HUES48 (cell line): ENCODE measurements around the gene SEMA3A.

Experiments used
- H3K27ac ChIP-seq: one replicate; pipeline ENCODE4 v1.7.0; 2013; ENCODE audit warnings: low read depth, low read length, inconsistent platforms
- H3K27me3 ChIP-seq: 2 replicates; pipeline ENCODE4 v1.6.1; 2013; ENCODE audit warnings: mild to moderate bottlenecking, low read length; ENCODE audit not compliant: control insufficient read depth, insufficient read depth
- H3K36me3 ChIP-seq: 2 replicates; pipeline ENCODE4 v1.6.1; 2013; ENCODE audit warnings: low read length; ENCODE audit not compliant: control insufficient read depth, insufficient read depth
- H3K4me1 ChIP-seq: 2 replicates; pipeline ENCODE4 v1.6.1; 2013; ENCODE audit warnings: mild to moderate bottlenecking, low read length; ENCODE audit not compliant: control insufficient read depth, insufficient read depth
- H3K4me3 ChIP-seq: 2 replicates; pipeline ENCODE4 v1.5.1; 2013; ENCODE audit warnings: mild to moderate bottlenecking, low read depth, low read length
- H3K9ac ChIP-seq: 2 replicates; pipeline ENCODE4 v1.6.1; 2013; ENCODE audit warnings: mild to moderate bottlenecking, low read depth, low read length, moderate library complexity
- H3K9me3 ChIP-seq: 2 replicates; pipeline ENCODE4 v1.6.1; 2013; ENCODE audit warnings: low read length; ENCODE audit not compliant: control insufficient read depth, insufficient read depth

SEMA3A gene

GRCh38 chr7:84092207-84092606 is 102.4 kb downstream of the SEMA3A start:
- H3K27me3 ChIP-seq = no peaks in the 10 kb centered on the region
- no peaks in the 10 kb centered on the region for H3K36me3 ChIP-seq
- H3K9me3 ChIP-seq = no peaks in the 10 kb centered on the region
- no peak overlapping the region for H3K9ac ChIP-seq
- peak overlapping the region; percentile 13 for H3K27ac ChIP-seq
- no peak overlapping the region for H3K4me3 ChIP-seq
- H3K4me1 ChIP-seq = peaks cover 26% of the 10 kb centered on the region

DNA sequence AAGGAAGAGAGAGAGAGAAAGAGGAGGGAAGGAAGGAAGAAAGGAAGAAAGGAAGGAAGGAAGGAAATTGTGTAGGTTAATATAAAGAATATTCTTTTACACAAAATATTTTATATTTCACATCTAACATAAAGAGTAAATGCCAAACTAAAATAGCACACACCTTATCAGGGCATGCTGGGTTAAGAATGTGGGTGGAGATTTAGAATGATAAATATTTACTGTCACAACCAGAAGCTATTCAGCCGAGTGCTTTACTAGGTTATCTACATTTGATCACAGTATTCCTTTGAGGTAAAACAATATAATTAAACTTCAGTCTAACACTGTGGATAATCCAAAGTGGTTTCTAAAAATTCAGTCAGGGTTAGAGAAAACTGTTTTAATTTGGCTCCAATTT is 103.3 kb downstream of the SEMA3A start:
- Histone ChIP-seq H3K9me3 (no peaks in the 10 kb centered on the region), H3K4me1 (peaks cover 26% of the 10 kb centered on the region), H3K4me3 (no peak overlapping the region), H3K36me3 (no peaks in the 10 kb centered on the region), H3K27ac (no peak overlapping the region), H3K9ac (no peak overlapping the region), H3K27me3 (no peaks in the 10 kb centered on the region)

- Histone ChIP-seq H3K4me1 (peaks cover 32% of the 10 kb centered on the region), H3K9me3 (no peaks in the 10 kb centered on the region), H3K27ac (no peak overlapping the region), H3K27me3 (no peaks in the 10 kb centered on the region), H3K4me3 (no peak overlapping the region), H3K9ac (no peak overlapping the region), H3K36me3 (no peaks in the 10 kb centered on the region)
Measured at GRCh38 chr7:84088802-84089201, 105.8 kb downstream of the SEMA3A start.

DNA sequence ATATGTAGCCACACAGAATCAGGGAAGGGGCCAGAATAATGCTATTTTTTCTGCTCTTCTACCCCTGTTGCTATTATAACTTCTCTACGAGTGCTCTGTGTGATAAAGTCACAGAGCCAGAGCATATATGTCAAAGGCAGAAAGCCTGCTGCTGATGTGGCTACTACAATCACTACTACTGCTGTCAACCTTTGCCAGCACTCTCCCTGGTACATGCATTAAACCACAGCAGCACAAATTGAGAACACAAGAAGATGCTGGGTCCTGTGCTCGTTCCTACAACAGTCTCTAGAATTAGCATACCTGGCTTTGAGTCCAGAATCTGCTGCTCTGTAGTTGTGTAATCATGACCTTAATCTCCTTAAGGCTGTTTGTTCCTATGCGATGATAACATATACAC is 108.6 kb downstream of the SEMA3A start:
- H3K27ac ChIP-seq = no peak overlapping the region
- no peaks in the 10 kb centered on the region for H3K9me3 ChIP-seq
- H3K9ac ChIP-seq = no peak overlapping the region
- peaks cover 17% of the 10 kb centered on the region for H3K4me1 ChIP-seq
- no peaks in the 10 kb centered on the region for H3K36me3 ChIP-seq
- H3K27me3 ChIP-seq = no peaks in the 10 kb centered on the region
- no peak overlapping the region for H3K4me3 ChIP-seq

DNA sequence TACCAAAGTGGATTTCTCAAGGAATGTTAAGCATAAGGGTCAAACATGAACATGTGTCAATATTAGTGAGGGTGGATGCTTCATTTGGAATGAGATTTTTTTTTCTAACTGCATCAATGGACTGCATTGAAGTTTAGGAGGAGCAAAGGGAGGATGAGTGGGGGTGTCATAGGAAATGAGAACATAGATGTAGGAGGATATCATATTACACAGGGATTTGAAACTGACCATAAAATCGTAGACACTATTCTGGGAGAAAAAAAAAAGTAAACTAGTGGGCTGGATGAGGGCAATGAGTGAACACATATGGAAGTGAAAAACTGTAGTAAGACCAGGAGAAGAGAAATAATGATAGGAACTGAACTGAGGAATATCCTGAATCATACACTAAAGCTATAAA is 109.4 kb downstream of the SEMA3A start:
- H3K27me3 ChIP-seq = no peaks in the 10 kb centered on the region
- peaks cover 17% of the 10 kb centered on the region for H3K4me1 ChIP-seq
- H3K36me3 ChIP-seq = no peaks in the 10 kb centered on the region
- no peak overlapping the region for H3K4me3 ChIP-seq
- H3K9ac ChIP-seq = no peak overlapping the region
- H3K9me3 ChIP-seq = no peaks in the 10 kb centered on the region
- no peak overlapping the region for H3K27ac ChIP-seq

GRCh38 chr7:84083846-84084245 is 110.7 kb downstream of the SEMA3A start:
- Histone ChIP-seq H3K36me3 (no peaks in the 10 kb centered on the region), H3K9ac (no peak overlapping the region), H3K27me3 (no peaks in the 10 kb centered on the region), H3K4me1 (peaks cover 11% of the 10 kb centered on the region), H3K27ac (no peak overlapping the region), H3K4me3 (no peak overlapping the region), H3K9me3 (no peaks in the 10 kb centered on the region)

- no peaks in the 10 kb centered on the region for H3K9me3 ChIP-seq
- no peaks in the 10 kb centered on the region for H3K27me3 ChIP-seq
- H3K27ac ChIP-seq = no peak overlapping the region
- H3K36me3 ChIP-seq = no peaks in the 10 kb centered on the region
- H3K9ac ChIP-seq = no peak overlapping the region
- H3K4me3 ChIP-seq = no peak overlapping the region
- peaks cover 5% of the 10 kb centered on the region; the same call in 1 of the 2 replicates for H3K4me1 ChIP-seq
Measured at GRCh38 chr7:84081973-84082522, 112.5 kb downstream of the SEMA3A start.

DNA sequence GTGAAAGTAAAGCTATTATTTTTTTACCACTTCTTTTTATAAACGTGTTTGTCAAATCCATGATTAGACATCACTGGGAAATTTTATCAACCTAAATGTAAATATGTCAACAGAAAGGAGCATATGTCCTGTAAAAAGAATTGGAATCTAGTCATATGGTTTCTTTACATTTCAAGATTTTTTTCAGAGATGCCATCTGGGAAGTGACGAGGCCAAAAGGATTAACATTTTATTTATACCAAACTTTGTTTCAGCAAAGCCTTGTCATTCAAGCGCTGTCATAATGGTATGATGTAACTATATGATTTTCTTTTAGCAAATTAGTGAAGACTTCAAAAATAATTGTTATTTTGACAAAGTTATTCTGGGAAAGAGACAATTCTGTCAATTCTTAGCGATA is 117.3 kb downstream of the SEMA3A start:
- no peaks in the 10 kb centered on the region for H3K9me3 ChIP-seq
- H3K4me3 ChIP-seq = no peak overlapping the region
- H3K27me3 ChIP-seq = no peaks in the 10 kb centered on the region
- no peaks in the 10 kb centered on the region; the same call in 1 of the 2 replicates for H3K4me1 ChIP-seq
- H3K9ac ChIP-seq = no peak overlapping the region
- no peaks in the 10 kb centered on the region for H3K36me3 ChIP-seq
- no peak overlapping the region for H3K27ac ChIP-seq

GRCh38 chr7:84076219-84076618 is 118.4 kb downstream of the SEMA3A start:
- no peaks in the 10 kb centered on the region for H3K9me3 ChIP-seq
- no peak overlapping the region for H3K4me3 ChIP-seq
- H3K36me3 ChIP-seq = no peaks in the 10 kb centered on the region
- H3K27me3 ChIP-seq = no peaks in the 10 kb centered on the region
- no peak overlapping the region for H3K27ac ChIP-seq
- no peaks in the 10 kb centered on the region; the same call in 1 of the 2 replicates for H3K4me1 ChIP-seq
- no peak overlapping the region for H3K9ac ChIP-seq

- peaks cover 3% of the 10 kb centered on the region; the same call in 1 of the 2 replicates for H3K36me3 ChIP-seq
- H3K4me1 ChIP-seq = no peaks in the 10 kb centered on the region; the same call in 1 of the 2 replicates
- H3K9me3 ChIP-seq = no peaks in the 10 kb centered on the region
- no peaks in the 10 kb centered on the region for H3K27me3 ChIP-seq
- H3K27ac ChIP-seq = no peak overlapping the region
- H3K9ac ChIP-seq = no peak overlapping the region
- no peak overlapping the region for H3K4me3 ChIP-seq
Measured at GRCh38 chr7:84073186-84073875, 121.3 kb downstream of the SEMA3A start.

GRCh38 chr7:84070770-84071169 is 123.8 kb downstream of the SEMA3A start:
- Histone ChIP-seq H3K27ac (no peak overlapping the region), H3K9me3 (no peaks in the 10 kb centered on the region), H3K4me1 (no peaks in the 10 kb centered on the region; the same call in 1 of the 2 replicates), H3K9ac (no peak overlapping the region), H3K4me3 (no peak overlapping the region), H3K27me3 (no peaks in the 10 kb centered on the region), H3K36me3 (peaks cover 4% of the 10 kb centered on the region; the same call in 1 of the 2 replicates)
